ENCODE results near the gene TMEM237. TPM values are rescaled to one million over a fixed set of nuclear protein-coding genes. Genes with fewer than 3 reads are reported as not detected.

The TMEM237 gene
- total and polyA plus RNA-seq, 4 donors, result 1.2 to 5.2 (median 2.2) TPM

DNA sequence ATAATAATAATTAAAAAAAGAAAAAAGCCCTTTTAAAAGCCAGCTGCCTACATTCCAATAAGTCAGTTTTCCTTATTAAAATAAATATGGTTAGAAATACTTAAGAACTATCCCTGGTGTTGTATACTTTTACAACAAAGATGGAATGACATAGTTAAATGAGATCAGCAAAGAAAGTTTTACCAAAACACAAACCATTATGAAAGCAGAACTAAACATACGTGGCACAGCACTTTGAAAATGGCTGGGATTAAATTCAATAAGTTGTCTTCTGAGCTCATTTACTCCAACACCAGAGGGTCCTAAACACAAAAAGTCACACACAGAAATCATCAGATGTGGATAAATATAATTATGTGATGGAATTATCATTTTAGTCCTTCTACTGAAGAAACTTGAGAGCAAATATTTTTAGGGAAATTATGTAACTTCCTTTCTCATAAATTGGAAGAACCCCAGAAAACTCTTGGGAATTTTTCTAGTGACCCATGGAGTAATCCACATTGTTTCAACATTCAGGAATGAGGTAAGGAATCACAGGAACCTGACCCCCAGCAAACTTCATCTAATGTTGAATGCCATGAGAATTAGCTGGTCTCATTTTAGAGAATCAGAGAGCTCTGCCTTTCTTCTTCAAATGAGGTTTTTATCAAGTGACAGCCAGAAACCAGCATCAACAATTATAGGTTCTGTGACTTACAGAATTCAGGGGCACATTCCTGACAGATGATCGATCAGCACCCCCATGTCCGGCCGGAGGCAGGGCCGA is 11.5 kb upstream of the TMEM237 start:
- H3K4me3 ChIP-seq (ENCODE audit: low read depth in 1 of 3, low read length in 3 of 3), result no peak overlapping the region
- WGBS, result 84% methylated on average over 5 of the region's 5 CpGs
- no peak for DNase-seq (ENCODE audit: low spot score)
- no peaks in the 10 kb centered on the region for H3K4me1 ChIP-seq (ENCODE audit: control insufficient read depth in 4 of 4, insufficient read depth in 4 of 4, low read length in 3 of 4)
- H3K27me3 ChIP-seq (ENCODE audit: control insufficient read depth in 4 of 4, insufficient read depth in 4 of 4, low read length in 3 of 4), result no peaks in the 10 kb centered on the region
- no peaks in the 10 kb centered on the region for H3K9me3 ChIP-seq (ENCODE audit: control insufficient read depth in 4 of 4, low read length in 3 of 4)
- no peaks in the 10 kb centered on the region for H3K36me3 ChIP-seq (ENCODE audit: control insufficient read depth in 4 of 4, insufficient read depth in 3 of 4, low read depth in 1 of 4, low read length in 3 of 4)
- H3K27ac ChIP-seq (ENCODE audit: low read depth in 1 of 2, low read length in 2 of 2), result no peak overlapping the region
- H3K9ac ChIP-seq (ENCODE audit: low read depth in 1 of 2, low read length in 2 of 2), result no peak overlapping the region
- TF ChIP-seq FOXA1 (IDR thresholded peaks at IDR 0.05) (no peak), TAF1 (conservative IDR thresholded peaks at IDR 0.05) (no peak), RXRA (IDR thresholded peaks at IDR 0.05) (no peak), YY1 (IDR thresholded peaks at IDR 0.05) (no peak), NR2F2 (IDR thresholded peaks at IDR 0.05) (no peak), SP1 (IDR thresholded peaks at IDR 0.05) (no peak), GABPA (IDR thresholded peaks at IDR 0.05 in 1 of 2, conservative IDR thresholded peaks at IDR 0.05 in 1 of 2) (no peak)
- TF ChIP-seq, protein P1, sequence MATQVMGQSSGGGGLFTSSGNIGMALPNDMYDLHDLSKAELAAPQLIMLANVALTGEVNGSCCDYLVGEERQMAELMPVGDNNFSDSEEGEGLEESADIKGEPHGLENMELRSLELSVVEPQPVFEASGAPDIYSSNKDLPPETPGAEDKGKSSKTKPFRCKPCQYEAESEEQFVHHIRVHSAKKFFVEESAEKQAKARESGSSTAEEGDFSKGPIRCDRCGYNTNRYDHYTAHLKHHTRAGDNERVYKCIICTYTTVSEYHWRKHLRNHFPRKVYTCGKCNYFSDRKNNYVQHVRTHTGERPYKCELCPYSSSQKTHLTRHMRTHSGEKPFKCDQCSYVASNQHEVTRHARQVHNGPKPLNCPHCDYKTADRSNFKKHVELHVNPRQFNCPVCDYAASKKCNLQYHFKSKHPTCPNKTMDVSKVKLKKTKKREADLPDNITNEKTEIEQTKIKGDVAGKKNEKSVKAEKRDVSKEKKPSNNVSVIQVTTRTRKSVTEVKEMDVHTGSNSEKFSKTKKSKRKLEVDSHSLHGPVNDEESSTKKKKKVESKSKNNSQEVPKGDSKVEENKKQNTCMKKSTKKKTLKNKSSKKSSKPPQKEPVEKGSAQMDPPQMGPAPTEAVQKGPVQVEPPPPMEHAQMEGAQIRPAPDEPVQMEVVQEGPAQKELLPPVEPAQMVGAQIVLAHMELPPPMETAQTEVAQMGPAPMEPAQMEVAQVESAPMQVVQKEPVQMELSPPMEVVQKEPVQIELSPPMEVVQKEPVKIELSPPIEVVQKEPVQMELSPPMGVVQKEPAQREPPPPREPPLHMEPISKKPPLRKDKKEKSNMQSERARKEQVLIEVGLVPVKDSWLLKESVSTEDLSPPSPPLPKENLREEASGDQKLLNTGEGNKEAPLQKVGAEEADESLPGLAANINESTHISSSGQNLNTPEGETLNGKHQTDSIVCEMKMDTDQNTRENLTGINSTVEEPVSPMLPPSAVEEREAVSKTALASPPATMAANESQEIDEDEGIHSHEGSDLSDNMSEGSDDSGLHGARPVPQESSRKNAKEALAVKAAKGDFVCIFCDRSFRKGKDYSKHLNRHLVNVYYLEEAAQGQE (IDR thresholded peaks at IDR 0.05), result peak; percentile 17

DNA sequence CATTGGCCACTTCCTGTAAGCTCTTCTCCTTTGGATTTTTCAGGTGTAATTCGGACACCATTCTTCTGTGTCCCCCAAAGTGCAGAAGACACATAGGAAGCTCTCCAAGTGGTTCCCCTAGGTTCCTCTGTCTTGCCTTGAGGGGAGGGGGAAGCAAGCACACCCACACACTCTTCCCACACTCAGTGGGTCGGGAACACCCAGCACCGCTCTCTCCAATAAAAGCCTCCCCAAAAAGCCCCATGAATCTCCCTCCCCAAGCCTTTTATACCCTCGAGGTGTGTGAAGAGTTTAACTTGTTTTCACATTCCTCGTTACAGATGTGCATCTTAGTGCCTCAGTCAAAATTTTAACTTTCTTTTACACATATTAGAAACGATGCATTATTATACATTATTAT is 9.9 kb upstream of the TMEM237 start:
- no peaks in the 10 kb centered on the region for H3K9me3 ChIP-seq (ENCODE audit: control insufficient read depth in 4 of 4, low read length in 3 of 4)
- TF ChIP-seq, protein P1 (IDR thresholded peaks at IDR 0.05), result no peak
- TF ChIP-seq, protein P2, sequence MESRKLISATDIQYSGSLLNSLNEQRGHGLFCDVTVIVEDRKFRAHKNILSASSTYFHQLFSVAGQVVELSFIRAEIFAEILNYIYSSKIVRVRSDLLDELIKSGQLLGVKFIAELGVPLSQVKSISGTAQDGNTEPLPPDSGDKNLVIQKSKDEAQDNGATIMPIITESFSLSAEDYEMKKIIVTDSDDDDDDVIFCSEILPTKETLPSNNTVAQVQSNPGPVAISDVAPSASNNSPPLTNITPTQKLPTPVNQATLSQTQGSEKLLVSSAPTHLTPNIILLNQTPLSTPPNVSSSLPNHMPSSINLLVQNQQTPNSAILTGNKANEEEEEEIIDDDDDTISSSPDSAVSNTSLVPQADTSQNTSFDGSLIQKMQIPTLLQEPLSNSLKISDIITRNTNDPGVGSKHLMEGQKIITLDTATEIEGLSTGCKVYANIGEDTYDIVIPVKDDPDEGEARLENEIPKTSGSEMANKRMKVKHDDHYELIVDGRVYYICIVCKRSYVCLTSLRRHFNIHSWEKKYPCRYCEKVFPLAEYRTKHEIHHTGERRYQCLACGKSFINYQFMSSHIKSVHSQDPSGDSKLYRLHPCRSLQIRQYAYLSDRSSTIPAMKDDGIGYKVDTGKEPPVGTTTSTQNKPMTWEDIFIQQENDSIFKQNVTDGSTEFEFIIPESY (IDR thresholded peaks at IDR 0.05), result no peak
- TF ChIP-seq EGR1 (IDR thresholded peaks at IDR 0.05; ENCODE audit: low read depth in 2 of 2) (no peak), HNF4G (IDR thresholded peaks at IDR 0.05) (no peak), GABPA (IDR thresholded peaks at IDR 0.05 in 1 of 2, conservative IDR thresholded peaks at IDR 0.05 in 1 of 2) (no peak), HNF4A (conservative IDR thresholded peaks at IDR 0.05) (no peak), TAF1 (conservative IDR thresholded peaks at IDR 0.05) (no peak), FOXA1 (IDR thresholded peaks at IDR 0.05) (no peak), SP1 (IDR thresholded peaks at IDR 0.05) (no peak), RXRA (IDR thresholded peaks at IDR 0.05) (no peak), FOXA2 (IDR thresholded peaks at IDR 0.05) (no peak), YY1 (IDR thresholded peaks at IDR 0.05) (no peak), NR2F2 (IDR thresholded peaks at IDR 0.05) (no peak)
- TF ChIP-seq, protein P3, sequence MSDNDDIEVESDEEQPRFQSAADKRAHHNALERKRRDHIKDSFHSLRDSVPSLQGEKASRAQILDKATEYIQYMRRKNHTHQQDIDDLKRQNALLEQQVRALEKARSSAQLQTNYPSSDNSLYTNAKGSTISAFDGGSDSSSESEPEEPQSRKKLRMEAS (IDR thresholded peaks at IDR 0.05), result no peak
- TF ChIP-seq, protein P4, sequence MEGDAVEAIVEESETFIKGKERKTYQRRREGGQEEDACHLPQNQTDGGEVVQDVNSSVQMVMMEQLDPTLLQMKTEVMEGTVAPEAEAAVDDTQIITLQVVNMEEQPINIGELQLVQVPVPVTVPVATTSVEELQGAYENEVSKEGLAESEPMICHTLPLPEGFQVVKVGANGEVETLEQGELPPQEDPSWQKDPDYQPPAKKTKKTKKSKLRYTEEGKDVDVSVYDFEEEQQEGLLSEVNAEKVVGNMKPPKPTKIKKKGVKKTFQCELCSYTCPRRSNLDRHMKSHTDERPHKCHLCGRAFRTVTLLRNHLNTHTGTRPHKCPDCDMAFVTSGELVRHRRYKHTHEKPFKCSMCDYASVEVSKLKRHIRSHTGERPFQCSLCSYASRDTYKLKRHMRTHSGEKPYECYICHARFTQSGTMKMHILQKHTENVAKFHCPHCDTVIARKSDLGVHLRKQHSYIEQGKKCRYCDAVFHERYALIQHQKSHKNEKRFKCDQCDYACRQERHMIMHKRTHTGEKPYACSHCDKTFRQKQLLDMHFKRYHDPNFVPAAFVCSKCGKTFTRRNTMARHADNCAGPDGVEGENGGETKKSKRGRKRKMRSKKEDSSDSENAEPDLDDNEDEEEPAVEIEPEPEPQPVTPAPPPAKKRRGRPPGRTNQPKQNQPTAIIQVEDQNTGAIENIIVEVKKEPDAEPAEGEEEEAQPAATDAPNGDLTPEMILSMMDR (IDR thresholded peaks at IDR 0.05; ENCODE audit: low read depth, low read length, missing input control), result no peak
- TF ChIP-seq, protein P5, sequence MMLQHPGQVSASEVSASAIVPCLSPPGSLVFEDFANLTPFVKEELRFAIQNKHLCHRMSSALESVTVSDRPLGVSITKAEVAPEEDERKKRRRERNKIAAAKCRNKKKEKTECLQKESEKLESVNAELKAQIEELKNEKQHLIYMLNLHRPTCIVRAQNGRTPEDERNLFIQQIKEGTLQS (IDR thresholded peaks at IDR 0.05), result no peak
- H3K27ac ChIP-seq (ENCODE audit: low read depth in 1 of 2, low read length in 2 of 2), result no peak overlapping the region
- no peak overlapping the region for H3K9ac ChIP-seq (ENCODE audit: low read depth in 1 of 2, low read length in 2 of 2)
- H3K4me1 ChIP-seq (ENCODE audit: control insufficient read depth in 4 of 4, insufficient read depth in 4 of 4, low read length in 3 of 4), result no peaks in the 10 kb centered on the region
- no peak for DNase-seq (ENCODE audit: low spot score)
- H3K27me3 ChIP-seq (ENCODE audit: control insufficient read depth in 4 of 4, insufficient read depth in 4 of 4, low read length in 3 of 4), result no peaks in the 10 kb centered on the region
- no peak overlapping the region for H3K4me3 ChIP-seq (ENCODE audit: low read depth in 1 of 3, low read length in 3 of 3)
- 81% methylated on average over 6 of the region's 6 CpGs for WGBS
- H3K36me3 ChIP-seq (ENCODE audit: control insufficient read depth in 4 of 4, insufficient read depth in 3 of 4, low read depth in 1 of 4, low read length in 3 of 4), result no peaks in the 10 kb centered on the region

Data from liver (tissue), 9 donors.